Measurements from ENCODE around the gene FAAP100.
"Not testable (repeated sequence)": the region's sequence is repeated elsewhere in the genome, so short reads cannot be mapped to it uniquely, and the experiment has no call there.

Gene FAAP100

GRCh38 chr17:81552244-81553017 lies at the start of gene FAAP100:
Gene FAAP100, minus strand, starts transcription at chr17:81552353. Its CDS starts 23 bp downstream, at chr17:81552330.
- DNase-seq (ENCODE audit: low spot score), result peak; percentile 87

- DNase-seq (ENCODE audit: low spot score), result peak; percentile 87
These were observed 49.5 kb upstream of the FAAP100 start for GRCh38 chr17:81601525-81602120.

DNA sequence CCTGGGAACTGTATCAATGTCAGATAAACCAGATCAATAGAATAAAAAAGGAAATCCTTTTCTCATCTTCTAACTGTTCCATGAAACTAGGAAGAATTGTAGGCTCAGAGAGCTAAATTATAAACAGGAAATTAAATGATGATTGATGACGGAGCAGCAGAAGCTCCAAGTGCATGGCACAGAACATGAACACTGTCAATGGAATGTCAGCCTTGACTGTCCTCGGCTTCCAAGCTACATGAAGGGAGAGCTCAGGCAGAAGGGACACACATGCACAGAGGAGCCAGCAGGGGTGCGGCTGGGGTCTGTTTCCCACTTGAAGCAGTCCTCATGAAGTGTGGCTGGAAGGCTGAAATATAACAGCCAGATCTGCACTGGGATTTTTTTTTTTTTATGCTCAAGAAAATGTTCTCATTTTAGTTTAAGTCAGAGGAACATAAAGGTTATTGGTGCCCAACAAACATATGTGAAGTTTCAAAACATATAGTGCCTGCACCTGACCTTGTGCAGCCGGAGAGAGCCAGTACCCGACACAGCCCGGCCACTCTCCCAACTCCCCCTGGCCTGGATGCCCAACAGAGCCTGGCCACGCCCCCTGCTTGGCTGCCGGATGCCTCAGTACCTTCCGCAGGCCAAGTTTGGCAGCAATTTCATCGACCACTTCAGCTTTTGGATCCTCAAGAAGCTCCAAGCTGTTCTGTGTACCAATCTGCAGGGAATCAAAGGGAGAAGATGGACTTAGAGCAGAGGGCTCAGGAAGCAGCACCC lies 47.8 kb upstream of the FAAP100 start:
- no peak for DNase-seq (ENCODE audit: low spot score)

DNA sequence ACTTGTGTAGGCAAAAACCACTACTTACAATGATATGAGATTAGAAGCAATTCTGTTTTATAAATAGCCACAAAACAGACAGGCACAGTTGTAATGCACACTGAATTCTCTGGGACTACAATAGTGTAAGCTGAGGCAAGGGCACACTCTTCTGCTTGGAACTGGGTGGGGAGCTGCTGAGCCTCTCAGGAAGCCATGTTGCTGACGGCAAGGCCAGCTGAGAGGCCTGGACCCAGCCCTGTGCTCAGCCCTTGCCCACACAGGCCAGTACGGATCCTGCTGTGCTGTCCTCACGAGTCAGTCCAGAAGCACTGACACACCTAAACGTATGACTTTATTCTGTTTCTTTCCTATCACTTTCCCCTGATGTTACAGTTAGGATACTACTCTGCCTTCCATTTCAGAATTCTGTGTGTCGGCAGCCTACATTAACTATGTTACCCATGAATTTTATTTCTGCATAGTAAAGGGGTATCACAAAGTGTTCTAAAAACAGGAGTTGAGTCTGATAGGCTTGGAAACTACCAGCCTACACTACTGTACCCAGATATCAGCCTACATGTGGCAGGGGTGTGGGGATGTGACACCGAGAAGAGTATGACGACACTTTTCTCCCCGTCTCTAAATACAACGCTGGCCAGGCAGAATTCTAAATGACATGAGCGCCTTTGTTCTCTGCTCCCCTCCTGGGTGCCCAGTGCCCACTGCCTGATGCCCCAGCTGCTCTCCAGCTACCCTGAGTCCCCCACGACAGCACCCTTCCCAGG lies 41.1 kb upstream of the FAAP100 start:
- DNase-seq (ENCODE audit: low spot score), result no peak

DNA sequence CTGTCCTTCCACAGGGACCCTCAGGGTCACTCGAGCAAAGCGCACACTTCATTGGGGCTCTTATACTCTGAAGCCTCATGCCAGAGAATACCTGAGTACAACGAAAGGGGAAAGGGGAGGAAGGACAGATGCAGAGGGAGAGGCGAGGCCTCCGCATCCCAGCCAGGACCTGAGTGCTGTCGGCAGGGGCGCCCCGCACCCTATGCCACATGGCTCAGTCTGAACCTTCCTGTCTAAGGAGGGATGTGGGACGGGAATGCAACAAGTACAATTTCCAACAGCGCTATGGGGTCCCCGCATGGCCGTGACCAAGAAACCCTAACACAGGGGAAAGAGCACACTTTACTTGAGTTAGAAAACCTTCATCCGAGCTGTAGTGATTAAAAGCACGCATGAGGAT lies 39.8 kb upstream of the FAAP100 start:
- no peak for DNase-seq (ENCODE audit: low spot score)

DNA sequence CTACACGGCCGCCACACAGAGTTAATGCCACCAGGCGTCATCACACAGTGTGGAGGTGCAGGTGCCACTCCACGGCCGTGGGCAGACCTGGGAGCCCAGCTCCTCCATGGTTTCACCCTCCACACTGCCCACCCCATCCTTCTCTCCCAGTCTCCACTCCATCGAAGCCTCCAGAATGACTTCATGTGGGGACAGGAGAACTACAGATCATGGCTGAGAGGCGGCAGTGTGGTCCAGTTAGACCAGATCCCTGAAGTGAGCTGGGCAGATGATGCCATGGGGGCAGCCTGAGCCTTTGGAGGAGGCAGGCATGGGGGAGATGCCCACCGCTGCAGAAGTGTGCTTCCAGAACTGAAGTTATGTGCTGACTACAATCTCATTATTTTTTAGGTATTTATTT lies 38.0 kb upstream of the FAAP100 start:
- no peak for DNase-seq (ENCODE audit: low spot score)

GRCh38 chr17:81589612-81590011 lies 37.5 kb upstream of the FAAP100 start:
- DNase-seq (ENCODE audit: low spot score), result no peak

DNA sequence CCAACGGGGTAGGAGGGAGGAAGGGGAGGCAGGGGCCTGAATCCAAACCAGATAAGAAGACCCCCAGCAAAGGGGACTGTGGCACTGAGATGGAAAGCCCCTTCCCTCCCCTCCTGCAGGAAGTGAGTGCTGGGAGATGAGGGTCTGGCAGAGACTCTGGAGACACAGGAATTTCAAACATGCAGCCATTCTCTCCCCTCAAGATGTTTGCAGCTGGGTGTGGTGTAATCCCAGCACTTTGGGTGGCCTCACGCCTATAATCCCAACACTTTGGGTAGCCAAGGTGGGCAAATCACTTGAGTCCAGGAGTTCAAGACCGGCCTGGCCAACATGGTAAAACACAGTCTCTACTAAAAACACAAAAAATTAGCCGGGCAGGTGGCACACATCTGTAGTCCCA lies 33.9 kb upstream of the FAAP100 start:
- no peak for DNase-seq (ENCODE audit: low spot score)

DNA sequence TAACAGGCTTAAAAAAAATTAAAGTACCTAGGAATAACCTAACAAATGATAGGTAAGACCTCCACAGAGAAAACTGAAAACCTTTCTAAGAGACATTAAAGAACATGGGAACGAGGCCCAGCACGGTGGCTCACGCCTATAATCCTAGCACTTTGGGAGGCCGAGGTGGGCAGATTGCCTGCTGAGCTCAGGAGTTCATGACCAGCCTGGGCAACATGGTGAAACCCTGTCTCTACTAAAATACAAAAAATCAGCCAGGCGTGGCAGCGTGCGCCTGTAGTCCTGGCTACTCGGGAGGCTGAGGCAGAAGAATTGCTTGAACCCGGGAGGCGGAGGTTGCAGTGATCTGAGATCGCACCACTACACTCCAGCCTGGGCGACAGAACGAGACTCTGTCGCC lies 32.6 kb upstream of the FAAP100 start:
- not testable (repeated sequence) for DNase-seq (ENCODE audit: low spot score)

- no peak for DNase-seq (ENCODE audit: low spot score)
These were observed 31.6 kb upstream of the FAAP100 start for GRCh38 chr17:81583589-81584342.

DNA sequence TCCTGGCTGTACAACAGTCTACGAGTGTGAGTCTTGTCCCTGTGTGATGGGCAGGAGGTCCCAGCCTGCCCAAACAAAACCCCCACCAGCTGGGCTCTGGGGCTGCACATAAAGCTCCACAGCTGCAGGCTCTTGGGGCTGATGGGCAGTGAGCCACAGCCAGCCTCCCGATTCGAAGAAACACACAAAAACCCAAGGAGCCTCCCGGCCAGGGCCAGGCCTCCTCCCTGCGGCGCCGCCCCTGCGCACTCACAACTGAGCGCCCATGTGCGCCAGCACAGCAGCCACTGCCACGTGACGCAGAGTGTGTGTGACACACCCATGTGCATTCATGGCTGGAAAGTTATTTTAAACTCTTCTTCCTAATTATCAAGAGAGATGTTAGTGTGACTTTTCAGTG lies 30.6 kb upstream of the FAAP100 start:
- no peak for DNase-seq (ENCODE audit: low spot score)

DNA sequence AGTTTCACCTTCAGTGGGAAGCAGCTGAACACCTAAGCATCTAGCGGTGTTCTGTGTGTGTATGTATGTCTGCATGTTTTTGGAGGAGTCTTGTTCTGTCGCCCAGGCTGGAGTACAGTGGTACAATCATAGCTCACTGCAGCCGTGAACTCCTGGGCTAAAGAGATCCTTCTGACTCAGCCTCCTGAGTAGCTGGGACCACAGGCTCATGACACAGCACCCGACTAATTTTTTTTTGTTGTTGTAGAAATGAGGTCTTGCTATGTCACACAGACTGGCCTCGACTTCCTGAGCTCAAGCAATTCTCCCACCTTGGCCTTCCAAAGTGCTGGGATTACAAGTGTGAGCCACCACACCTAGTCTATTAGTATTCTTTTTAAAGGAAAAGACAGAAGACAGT lies 30.2 kb upstream of the FAAP100 start:
- DNase-seq (ENCODE audit: low spot score), result no peak

GRCh38 chr17:81581758-81582157 lies 29.6 kb upstream of the FAAP100 start:
- DNase-seq (ENCODE audit: low spot score), result no peak

DNA sequence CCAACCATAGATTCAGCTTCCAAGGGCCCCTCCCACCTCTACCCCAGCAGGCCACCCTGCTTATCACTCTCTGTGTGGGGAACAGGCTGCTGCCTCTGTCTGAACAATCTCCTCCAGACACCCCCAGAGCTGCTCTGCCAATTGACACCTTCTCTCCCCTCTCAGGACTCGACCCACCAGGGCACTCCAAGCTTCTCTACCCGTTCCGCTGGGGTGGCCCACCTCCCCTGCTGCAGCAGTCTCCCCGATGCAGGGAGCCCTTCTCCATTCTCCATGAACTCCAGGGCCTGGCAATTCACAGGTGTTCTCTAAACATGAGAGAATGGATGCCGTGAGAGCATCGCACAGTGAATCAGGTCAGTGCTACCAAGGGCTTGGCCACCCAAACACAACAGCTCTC lies 28.3 kb upstream of the FAAP100 start:
- DNase-seq (ENCODE audit: low spot score), result no peak

GRCh38 chr17:81579821-81580321 lies 27.7 kb upstream of the FAAP100 start:
- DNase-seq (ENCODE audit: low spot score), result no peak

DNA sequence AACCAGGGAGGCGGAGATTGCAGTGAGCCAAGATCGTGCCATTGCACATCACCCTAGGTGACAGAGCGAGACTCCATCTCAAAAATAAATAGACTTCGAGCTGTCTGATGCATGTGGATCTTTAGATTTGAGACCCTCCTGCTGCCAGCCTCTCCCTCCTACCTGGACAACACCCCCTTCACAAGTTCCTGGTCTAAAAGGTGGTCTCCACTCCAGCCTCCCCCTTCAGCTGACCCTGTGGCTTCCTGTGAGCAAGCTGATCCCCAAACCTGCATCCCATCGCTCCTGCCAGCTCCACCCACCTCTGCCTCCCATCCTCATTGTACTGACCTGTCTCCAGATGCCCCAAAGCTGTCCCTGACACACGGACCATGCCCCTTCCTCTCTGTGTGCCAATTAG lies 27.1 kb upstream of the FAAP100 start:
- no peak for DNase-seq (ENCODE audit: low spot score)

DNA sequence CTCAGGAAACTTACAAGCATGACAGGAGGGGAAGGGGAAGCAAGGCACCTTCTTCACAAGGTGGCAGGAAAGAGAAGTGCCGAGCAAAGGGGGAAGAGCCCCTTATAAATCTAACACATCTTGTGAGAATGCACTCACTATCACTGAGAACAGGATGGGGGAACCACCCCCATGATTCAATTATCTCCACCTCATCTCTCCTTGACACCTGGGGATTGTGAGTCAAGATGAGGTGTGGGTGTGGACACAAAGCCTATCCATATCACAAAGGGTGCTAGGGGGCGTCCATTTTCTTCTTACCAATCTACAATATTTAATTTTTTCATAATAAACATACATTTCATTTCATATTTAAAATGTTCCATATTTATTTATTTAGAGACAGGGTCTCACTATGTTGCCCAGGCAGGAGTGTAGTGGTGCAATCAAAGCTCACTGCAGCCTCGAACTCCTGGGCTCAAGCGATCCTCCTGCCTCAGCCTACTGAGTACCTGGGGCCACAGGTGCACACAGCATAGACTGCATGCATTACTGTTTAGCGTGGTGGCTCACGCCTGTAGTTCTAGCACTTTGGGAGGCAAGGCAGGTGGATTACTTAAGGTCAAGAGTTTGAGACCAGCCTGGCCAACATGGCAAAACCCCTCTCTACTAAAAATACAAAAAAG lies 26.5 kb upstream of the FAAP100 start:
- no peak for DNase-seq (ENCODE audit: low spot score)

DNA sequence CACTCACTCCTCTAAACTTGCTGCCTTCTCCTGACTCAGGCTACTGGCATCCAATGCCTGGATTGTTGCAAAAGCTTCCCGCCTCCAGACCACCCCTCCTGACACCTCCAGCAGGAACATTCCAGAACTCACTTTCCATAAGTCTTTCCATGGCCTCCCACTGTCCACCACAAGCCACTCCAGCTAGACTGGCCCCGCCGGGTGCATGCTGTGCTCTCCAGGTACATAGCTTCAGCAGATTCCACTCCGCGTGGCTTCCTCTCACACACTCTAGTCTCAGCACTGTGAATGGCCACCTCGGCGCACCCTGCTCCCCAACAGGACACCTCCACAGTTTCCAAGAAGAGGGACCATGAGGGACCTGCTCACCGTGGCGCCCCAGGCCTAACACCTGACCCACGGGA lies 25.9 kb upstream of the FAAP100 start:
- no peak for DNase-seq (ENCODE audit: low spot score)

DNA sequence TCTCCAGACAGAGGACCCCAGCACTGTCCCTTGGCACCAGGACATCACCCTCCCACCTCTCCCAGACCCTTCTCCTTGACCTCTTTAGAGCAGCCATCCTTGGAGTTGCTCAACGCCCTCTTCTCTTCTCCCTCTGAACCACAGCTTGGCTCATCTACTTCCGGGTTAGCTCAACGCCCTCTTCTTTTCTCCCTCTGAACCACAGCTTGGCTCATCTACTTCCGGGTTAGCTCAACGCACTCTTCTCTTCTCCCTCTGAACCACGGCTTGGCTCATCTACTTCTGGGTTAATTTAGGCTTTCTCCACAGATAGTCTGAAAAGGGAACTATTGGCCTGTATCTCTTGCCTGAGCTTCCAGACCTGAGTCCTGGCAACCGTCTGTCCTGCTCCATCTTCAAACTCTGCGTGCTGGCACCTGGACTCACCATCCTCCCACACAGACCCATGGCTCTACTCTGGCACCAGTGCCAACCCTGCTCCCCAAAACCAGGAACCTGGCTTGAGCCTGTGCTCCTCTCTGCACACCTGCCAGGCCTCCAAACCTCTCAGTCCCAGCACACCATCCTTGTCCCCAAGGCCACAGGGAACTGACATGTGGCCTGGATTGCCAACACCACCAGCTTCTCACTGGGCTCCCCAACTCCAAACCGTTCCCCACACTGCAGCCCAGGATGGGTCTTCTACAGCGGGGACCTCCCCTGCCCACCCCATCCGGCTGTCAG lies 25.3 kb upstream of the FAAP100 start:
- no peak for DNase-seq (ENCODE audit: low spot score)

DNA sequence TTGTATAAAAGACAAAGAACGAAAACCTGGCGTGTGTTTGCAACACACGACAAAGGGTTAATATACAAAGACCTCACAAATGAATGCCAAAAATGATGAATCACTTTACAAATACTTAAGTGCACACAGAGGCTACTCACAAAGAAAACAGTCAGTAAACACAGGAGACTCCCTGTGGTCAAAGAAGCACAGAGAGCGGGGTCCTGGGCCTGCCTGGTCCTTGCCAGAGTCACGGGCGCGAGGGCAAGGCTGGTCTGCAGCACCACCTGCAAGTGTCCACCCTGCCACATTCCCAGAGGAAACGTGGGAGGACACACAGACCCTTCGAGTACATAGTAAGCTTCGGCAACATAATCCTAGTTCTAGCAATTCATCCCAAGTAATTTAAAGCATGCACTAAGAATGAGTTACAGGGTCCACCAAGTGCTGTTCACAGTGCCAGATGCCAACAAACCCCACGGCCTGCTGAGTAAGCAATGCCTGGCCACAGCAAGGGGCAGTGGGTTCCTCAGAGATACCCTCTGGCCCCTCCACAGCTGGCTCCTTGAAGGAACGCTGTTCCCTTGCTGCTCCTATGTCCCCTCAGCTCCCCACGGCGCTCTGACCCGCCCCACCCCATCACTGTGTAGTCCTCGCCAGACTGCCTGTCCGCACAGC lies 24.6 kb upstream of the FAAP100 start:
- no peak for DNase-seq (ENCODE audit: low spot score)

Measured in NAMALWA (cell line).